RWPE2 (cell line): ENCODE results near the gene ASB7.

Experiments
- ATAC-seq: fragments of 200-7000 bp; cut with Tn5 transposase; 3 replicates; pipeline ENCODE4 v1.9.1; 2021; ENCODE audit warnings: low read depth
- DNase-seq: peaks from one replicate; pipeline ENCODE4 v3.0.0-alpha.2; 2020; ENCODE audit warnings: low spot score
- H3K27ac ChIP-seq: fragments of 450-650 bp; 2 replicates; pipeline ENCODE4 v1.5.1; 2017; ENCODE audit warnings: mild to moderate bottlenecking; ENCODE audit not compliant: poor library complexity, severe bottlenecking
- H3K27me3 ChIP-seq: fragments of 250-450 bp; sonication (Bioruptor Pico); 2 replicates; pipeline ENCODE4 v1.5.1; 2021; ENCODE audit warnings: mild to moderate bottlenecking, moderate library complexity; ENCODE audit not compliant: insufficient read depth, poor library complexity, severe bottlenecking
- H3K36me3 ChIP-seq: fragments of 250-450 bp; sonication (Bioruptor Pico); 2 replicates; pipeline ENCODE4 v1.5.1; 2020; ENCODE audit warnings: low read depth, mild to moderate bottlenecking, moderate library complexity
- H3K4me1 ChIP-seq: fragments of 250-450 bp; sonication (Bioruptor Pico); 2 replicates; pipeline ENCODE4 v1.5.1; 2021; ENCODE audit warnings: mild to moderate bottlenecking, moderate library complexity; ENCODE audit not compliant: insufficient read depth, poor library complexity, severe bottlenecking
- H3K4me3 ChIP-seq: fragments of 250-450 bp; sonication (Bioruptor Pico); 2 replicates; pipeline ENCODE4 v1.5.1; 2021; ENCODE audit warnings: mild to moderate bottlenecking, moderate library complexity; ENCODE audit not compliant: severe bottlenecking
- H3K9me3 ChIP-seq: fragments of 250-450 bp; sonication (Bioruptor Pico); 2 replicates; pipeline ENCODE4 v1.5.1; 2021; ENCODE audit warnings: mild to moderate bottlenecking, moderate library complexity; ENCODE audit not compliant: severe bottlenecking
- TF ChIP-seq, protein P1 (sequence below): fragments of 450-650 bp; IDR thresholded peaks from one replicate; pipeline ENCODE4 v1.5.1; 2017; ENCODE audit warnings: mild to moderate bottlenecking, moderate library complexity; ENCODE audit not compliant: poor library complexity, severe bottlenecking

The ASB7 gene

DNA sequence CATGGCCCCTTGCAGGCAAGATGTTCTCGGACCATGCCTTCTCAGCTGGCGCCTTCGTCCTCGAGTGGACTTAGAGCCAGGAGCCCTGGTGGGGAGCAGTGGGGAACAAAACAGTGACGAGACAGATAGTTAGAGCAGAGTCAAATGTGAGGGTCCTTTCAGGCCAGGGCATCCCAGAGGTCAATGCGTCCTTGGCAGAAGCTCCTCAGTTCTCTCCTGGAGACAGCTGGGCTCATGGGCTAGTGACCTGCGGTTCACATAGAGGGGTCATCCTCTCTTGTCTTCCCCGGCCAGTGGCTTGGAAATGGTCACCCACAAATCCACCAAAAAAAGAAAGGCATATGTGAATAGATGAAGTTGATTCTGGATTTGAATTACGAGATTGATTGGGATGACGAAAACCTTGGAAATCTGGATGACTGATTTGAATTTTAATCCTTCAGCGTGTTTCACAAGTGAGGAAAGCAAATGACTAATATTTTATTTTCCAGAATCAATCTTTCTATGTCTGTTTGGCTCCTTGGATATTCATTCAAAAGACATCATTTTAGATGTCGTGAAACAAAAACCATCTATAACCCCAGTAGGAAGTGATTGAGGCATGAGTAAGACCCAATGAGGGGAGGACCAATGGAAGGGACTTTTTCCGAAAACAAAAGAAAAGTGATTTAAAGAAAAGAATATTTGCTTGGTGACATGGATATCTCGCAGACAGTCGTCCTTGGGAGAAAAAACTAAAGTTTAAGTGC lies 84.5 kb downstream of the ASB7 start:
- no peak for DNase-seq
- Histone ChIP-seq H3K36me3 (no peaks in the 10 kb centered on the region), H3K27ac (peak overlapping the region; percentile 93), H3K4me1 (peaks cover 26% of the 10 kb centered on the region), H3K27me3 (no peaks in the 10 kb centered on the region), H3K4me3 (no peak overlapping the region), H3K9me3 (no peaks in the 10 kb centered on the region)
- ATAC-seq, result peak; percentile 72
- TF ChIP-seq, protein P1, sequence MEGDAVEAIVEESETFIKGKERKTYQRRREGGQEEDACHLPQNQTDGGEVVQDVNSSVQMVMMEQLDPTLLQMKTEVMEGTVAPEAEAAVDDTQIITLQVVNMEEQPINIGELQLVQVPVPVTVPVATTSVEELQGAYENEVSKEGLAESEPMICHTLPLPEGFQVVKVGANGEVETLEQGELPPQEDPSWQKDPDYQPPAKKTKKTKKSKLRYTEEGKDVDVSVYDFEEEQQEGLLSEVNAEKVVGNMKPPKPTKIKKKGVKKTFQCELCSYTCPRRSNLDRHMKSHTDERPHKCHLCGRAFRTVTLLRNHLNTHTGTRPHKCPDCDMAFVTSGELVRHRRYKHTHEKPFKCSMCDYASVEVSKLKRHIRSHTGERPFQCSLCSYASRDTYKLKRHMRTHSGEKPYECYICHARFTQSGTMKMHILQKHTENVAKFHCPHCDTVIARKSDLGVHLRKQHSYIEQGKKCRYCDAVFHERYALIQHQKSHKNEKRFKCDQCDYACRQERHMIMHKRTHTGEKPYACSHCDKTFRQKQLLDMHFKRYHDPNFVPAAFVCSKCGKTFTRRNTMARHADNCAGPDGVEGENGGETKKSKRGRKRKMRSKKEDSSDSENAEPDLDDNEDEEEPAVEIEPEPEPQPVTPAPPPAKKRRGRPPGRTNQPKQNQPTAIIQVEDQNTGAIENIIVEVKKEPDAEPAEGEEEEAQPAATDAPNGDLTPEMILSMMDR, result no peak

DNA sequence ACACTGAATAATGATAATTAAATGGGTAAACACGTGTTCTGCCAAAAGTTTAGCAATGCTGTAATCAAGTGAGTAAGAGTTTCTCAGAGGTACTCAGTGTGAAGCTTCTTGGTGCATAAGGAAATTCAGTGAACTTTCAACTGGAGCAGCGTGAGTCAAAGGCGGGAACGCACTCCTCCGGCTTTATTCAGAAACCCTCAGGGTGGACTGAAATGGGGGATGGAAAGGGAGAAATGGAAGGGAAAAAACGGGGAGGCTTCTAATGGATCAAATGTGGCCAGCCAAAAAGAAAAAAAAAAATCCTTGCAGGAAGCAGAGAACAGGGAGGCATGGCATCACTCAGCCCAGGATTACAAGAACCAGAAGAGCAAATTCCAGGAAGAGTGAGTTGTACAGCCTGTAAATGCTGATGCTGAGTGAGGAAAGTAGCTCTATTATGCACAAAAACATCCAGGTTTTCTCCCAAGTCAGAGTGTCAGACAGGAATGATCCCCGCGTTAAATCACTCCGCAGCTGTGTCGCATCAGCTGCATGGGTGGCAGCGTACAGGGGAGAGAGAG lies 85.3 kb downstream of the ASB7 start:
- no peaks in the 10 kb centered on the region for H3K36me3 ChIP-seq
- peaks cover 26% of the 10 kb centered on the region for H3K4me1 ChIP-seq
- H3K9me3 ChIP-seq, result no peaks in the 10 kb centered on the region
- TF ChIP-seq, protein P1, result no peak
- H3K27me3 ChIP-seq, result no peaks in the 10 kb centered on the region
- DNase-seq, result no peak
- ATAC-seq, result peak; percentile 88
- H3K4me3 ChIP-seq, result no peak overlapping the region
- peak overlapping the region; percentile 93 for H3K27ac ChIP-seq

- Histone ChIP-seq H3K4me1 (peaks cover 26% of the 10 kb centered on the region), H3K4me3 (no peak overlapping the region), H3K36me3 (no peaks in the 10 kb centered on the region), H3K27me3 (no peaks in the 10 kb centered on the region), H3K9me3 (no peaks in the 10 kb centered on the region), H3K27ac (peak overlapping the region; percentile 93)
- TF ChIP-seq, protein P1, result no peak
- DNase-seq, result no peak
- ATAC-seq, result no peak
Observed at GRCh38 chr15:100688549-100689120, 86.2 kb downstream of the ASB7 start.

DNA sequence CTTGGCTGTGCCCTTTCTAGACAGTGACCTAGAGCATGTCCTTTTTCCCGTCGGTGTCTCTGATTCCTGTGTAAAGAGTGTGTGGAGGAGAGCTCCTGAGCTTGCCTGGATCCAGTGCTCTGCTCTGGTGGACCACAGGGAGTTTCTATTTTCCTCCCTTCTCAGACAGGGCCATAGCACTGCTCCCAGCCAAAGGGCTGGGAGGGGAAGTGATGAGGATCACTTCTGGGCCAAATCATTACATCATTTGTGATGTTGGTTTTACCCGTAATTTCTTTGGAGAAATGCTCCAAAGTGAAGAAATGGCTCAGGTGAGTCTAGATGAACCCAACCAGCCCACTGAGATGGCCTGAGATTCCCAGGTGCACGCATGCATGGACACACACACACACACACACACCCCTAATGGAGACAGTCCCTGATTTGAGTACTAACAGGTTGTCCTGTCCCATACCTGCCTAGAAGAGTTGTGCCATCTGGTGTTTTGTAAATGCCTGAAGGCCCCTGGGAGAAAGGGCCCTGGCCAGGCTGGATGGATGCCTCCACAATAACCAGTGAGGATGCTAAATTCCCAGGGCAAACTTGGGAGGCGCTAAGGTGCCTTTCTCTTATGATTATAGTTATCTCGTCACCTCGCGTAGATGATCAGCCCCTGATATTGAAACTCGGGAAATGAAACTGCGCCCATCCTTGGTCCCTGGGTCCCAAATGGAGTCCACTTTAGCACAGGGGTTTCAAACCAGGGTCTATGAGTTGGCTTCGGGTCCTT lies 86.9 kb downstream of the ASB7 start:
- no peak for DNase-seq
- ATAC-seq, result no peak
- no peaks in the 10 kb centered on the region for H3K27me3 ChIP-seq
- H3K9me3 ChIP-seq, result no peaks in the 10 kb centered on the region
- no peak overlapping the region for H3K4me3 ChIP-seq
- TF ChIP-seq, protein P1, result no peak
- peak overlapping the region; percentile 93 for H3K27ac ChIP-seq
- no peaks in the 10 kb centered on the region for H3K36me3 ChIP-seq
- H3K4me1 ChIP-seq, result peaks cover 26% of the 10 kb centered on the region
